Measurements from ENCODE around the gene MAGEA10. TPM values are rescaled to one million over a fixed set of nuclear protein-coding genes. Genes with fewer than 3 reads are reported as not detected.
"Not testable (repeated sequence)": the region's sequence is repeated elsewhere in the genome, so short reads cannot be mapped to it uniquely, and the experiment has no call there.

Gene MAGEA10
- total RNA-seq, 1 experiment from 2014 or later, result not detected

- no peaks in the 10 kb centered on the region for H3K36me3 ChIP-seq (replicated peaks; ENCODE audit: control insufficient read depth, insufficient read depth, low read length)
- H3K4me3 ChIP-seq (ENCODE audit: insufficient read depth, low read depth, low read length), result no peak overlapping the region
- DNase-seq, result no peak
- H3K27me3 ChIP-seq (ENCODE audit: control insufficient read depth, insufficient read depth, low read length), result no peaks in the 10 kb centered on the region
Measured at GRCh38 chrX:152131525-152131924, 6.9 kb downstream of the MAGEA10 start.

- not testable (repeated sequence) for H3K36me3 ChIP-seq (replicated peaks; ENCODE audit: control insufficient read depth, insufficient read depth, low read length); DNase-seq
Measured at GRCh38 chrX:152129069-152129844, 9.1 kb downstream of the MAGEA10 start.

DNA sequence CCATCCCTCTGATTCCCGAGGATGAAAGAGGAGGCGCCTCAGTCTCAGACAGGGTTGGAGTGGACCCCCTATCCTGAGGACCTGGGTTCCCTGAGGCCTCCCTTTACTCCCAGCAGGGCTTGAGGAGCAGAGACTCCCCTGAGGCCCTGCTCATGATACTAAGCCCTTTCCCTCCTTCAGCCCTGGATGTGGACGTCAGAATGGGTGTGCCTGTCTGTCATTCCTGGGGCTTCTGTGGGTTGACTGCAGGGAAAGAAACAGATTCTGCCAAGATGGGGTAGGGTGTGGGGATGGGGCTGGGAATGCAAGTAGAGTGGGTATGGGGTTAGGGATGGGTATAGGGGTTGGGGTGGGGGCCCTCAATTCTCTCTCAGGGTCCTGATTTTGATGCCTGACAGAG, 21.1 kb downstream of the MAGEA10 start:
- DNase-seq, result no peak
- Histone ChIP-seq H3K36me3 (replicated peaks; ENCODE audit: control insufficient read depth, insufficient read depth, low read length) (no peaks in the 10 kb centered on the region), H3K27me3 (ENCODE audit: control insufficient read depth, insufficient read depth, low read length) (no peaks in the 10 kb centered on the region)

More at GRCh38 chrX:152129069-152129844, 9.1 kb downstream of the MAGEA10 start:
- H3K27me3 ChIP-seq (ENCODE audit: control insufficient read depth, insufficient read depth, low read length); H3K4me3 ChIP-seq (ENCODE audit: insufficient read depth, low read depth, low read length): not testable (repeated sequence)

DNA sequence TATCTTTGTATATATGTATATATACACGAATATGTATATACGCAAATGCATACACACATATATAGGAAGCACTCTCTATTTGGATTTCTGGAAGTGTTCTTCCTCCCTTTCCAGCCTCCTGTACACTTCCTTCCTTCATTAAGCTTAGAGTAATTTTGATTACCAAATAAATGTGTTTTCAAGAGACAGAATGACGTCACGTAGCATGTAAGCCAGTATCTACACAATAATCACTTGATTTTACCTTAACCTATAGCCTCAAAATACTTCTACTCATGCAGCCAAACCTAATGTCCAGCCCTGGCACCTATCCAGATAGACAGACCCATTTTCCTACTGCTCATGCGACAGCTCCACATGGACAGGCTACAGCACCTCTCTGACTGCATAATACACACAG, 29.9 kb downstream of the MAGEA10 start:
- no peak for DNase-seq
- no peak overlapping the region for H3K4me3 ChIP-seq (ENCODE audit: insufficient read depth, low read depth, low read length)
- no peaks in the 10 kb centered on the region for H3K36me3 ChIP-seq (replicated peaks; ENCODE audit: control insufficient read depth, insufficient read depth, low read length)
- no peaks in the 10 kb centered on the region for H3K27me3 ChIP-seq (ENCODE audit: control insufficient read depth, insufficient read depth, low read length)

More for the DNA sequence above, 21.1 kb downstream of the MAGEA10 start:
- no peak overlapping the region for H3K4me3 ChIP-seq (ENCODE audit: insufficient read depth, low read depth, low read length)

GRCh38 chrX:152103866-152104265, 34.5 kb downstream of the MAGEA10 start:
- no peaks in the 10 kb centered on the region for H3K36me3 ChIP-seq (replicated peaks; ENCODE audit: control insufficient read depth, insufficient read depth, low read length)
- H3K27me3 ChIP-seq (ENCODE audit: control insufficient read depth, insufficient read depth, low read length), result no peaks in the 10 kb centered on the region
- DNase-seq, result no peak
- H3K4me3 ChIP-seq (ENCODE audit: insufficient read depth, low read depth, low read length), result no peak overlapping the region

GRCh38 chrX:152086141-152086540, 52.2 kb downstream of the MAGEA10 start:
- no peak for DNase-seq
- Histone ChIP-seq H3K4me3 (ENCODE audit: insufficient read depth, low read depth, low read length) (no peak overlapping the region), H3K27me3 (ENCODE audit: control insufficient read depth, insufficient read depth, low read length) (no peaks in the 10 kb centered on the region)

More at GRCh38 chrX:152086141-152086540, 52.2 kb downstream of the MAGEA10 start:
- no peaks in the 10 kb centered on the region for H3K36me3 ChIP-seq (replicated peaks; ENCODE audit: control insufficient read depth, insufficient read depth, low read length)

Other genes with a start within 250 kb of the MAGEA10 start
- 94.1 and 138 TPM in 2 replicates for gene MAGEA4, start 225.7 kb downstream of the MAGEA10 start, total RNA-seq (2014; rRNA removed; shearing (Covaris generic))
- gene GABRE, start 163.9 kb downstream of the MAGEA10 start, total RNA-seq (2014; rRNA removed; shearing (Covaris generic)), result 2.8 and 4.4 TPM in 2 replicates